Measurements from ENCODE around the gene CTDSP2.

GRCh38 chr12:57797933-57798332 lies 48.6 kb downstream of the CTDSP2 start:
- TF ChIP-seq GATA2 (IDR thresholded peaks at IDR 0.05; ENCODE audit: low read depth, low read length): no peak
- TF ChIP-seq GATA3 (IDR thresholded peaks at IDR 0.05; ENCODE audit: low read depth, low read length): no peak

All from SH-SY5Y (cell line).